Fibroblast of pulmonary artery (primary cell): ENCODE data around the gene ZNF333.

Experiments
- DNase-seq: peaks from one replicate; pipeline ENCODE4 v3.0.0-alpha.2; 2010; ENCODE audit warnings: low read depth
- H3K4me3 ChIP-seq: replicated peaks from 2 replicates; pipeline ENCODE4 v1.5.1; 2011; ENCODE audit warnings: low read depth, mild to moderate bottlenecking, control low read depth, low read length, moderate library complexity
- TF ChIP-seq, protein P1 (sequence below): IDR thresholded peaks from 2 replicates; pipeline ENCODE4 v1.5.1; 2011; ENCODE audit warnings: mild to moderate bottlenecking, control low read depth, low read length, inconsistent platforms; ENCODE audit errors: missing control alignments

The ZNF333 gene

DNA sequence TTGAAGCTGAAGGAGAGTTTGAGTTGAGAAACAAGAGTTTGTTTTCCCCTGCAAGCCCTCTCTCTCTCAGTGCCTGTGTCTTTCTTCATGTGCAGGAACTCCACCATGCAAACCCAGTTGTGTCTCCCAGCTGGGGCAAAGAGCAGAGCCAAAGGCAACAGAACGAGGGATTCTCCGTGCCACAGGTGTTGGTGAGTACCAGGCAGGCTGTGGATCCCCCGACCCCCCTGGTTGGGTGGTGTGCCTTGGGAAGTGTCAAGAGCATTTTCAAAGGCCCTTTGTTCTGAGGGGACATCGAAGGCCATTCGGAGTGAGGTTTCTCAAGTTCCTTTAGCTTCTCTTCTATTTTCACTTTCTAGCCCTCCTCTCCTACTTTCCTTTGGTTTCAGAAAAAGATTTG is 5.6 kb downstream of the ZNF333 start:
- TF ChIP-seq, protein P1, sequence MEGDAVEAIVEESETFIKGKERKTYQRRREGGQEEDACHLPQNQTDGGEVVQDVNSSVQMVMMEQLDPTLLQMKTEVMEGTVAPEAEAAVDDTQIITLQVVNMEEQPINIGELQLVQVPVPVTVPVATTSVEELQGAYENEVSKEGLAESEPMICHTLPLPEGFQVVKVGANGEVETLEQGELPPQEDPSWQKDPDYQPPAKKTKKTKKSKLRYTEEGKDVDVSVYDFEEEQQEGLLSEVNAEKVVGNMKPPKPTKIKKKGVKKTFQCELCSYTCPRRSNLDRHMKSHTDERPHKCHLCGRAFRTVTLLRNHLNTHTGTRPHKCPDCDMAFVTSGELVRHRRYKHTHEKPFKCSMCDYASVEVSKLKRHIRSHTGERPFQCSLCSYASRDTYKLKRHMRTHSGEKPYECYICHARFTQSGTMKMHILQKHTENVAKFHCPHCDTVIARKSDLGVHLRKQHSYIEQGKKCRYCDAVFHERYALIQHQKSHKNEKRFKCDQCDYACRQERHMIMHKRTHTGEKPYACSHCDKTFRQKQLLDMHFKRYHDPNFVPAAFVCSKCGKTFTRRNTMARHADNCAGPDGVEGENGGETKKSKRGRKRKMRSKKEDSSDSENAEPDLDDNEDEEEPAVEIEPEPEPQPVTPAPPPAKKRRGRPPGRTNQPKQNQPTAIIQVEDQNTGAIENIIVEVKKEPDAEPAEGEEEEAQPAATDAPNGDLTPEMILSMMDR, result no peak

DNA sequence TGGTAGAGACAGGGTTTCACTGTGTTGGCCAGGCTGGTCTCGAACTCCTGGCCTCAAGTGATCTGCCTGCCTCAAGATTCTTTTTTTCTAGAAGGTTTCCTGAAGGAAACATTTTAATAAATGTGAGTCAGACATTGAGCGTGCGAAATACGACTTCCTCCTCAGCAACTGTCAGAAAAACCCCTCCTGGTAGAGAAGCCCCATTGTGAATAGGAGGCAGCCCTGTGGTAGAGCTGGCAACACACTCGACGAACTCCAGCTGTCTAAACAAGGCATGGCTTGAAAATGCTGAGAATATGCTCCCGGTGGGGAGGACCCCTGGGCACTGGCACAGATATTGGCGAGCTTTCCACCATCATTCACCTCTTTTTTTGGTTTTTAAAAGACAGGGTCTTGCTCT is 9.8 kb downstream of the ZNF333 start:
- TF ChIP-seq, protein P1, result no peak
- H3K4me3 ChIP-seq, result no peak overlapping the region
- peak; percentile 8 for DNase-seq

More for the DNA sequence above, 5.6 kb downstream of the ZNF333 start:
- DNase-seq, result no peak
- H3K4me3 ChIP-seq, result no peak overlapping the region

DNA sequence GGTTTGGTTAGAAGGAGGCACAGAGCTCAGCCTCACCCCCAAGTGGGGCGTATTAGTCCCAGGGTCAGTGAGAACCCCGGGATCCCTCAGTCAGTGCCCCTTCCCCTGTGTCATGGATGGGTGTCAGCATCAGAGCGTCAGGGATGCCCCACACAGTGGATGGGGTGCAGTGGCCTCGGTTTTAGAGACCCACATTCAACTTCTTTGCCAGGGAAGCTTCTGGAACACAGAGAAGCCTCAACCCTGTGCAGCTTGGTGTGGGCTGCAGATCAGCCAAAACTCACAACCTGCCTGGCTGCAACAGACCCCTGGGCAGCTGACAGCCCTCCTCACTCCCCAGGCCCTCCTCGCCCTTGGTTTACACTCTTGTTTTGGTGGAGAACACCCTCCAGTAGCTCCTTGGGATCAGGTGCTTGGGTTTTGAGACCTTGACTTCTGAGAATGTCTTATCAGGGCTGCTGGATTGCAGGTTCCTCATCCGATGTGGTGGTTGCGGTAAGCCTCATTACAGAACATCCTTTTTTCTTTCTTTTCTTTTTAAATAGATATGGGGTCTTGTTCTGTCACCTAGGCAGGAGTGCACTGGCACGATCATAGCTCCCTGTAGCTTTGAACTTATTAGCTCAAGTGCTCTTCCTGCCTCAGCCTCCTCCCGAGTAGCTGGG is 11.0 kb downstream of the ZNF333 start:
- no peak overlapping the region for H3K4me3 ChIP-seq
- no peak for DNase-seq
- TF ChIP-seq, protein P1, result no peak

DNA sequence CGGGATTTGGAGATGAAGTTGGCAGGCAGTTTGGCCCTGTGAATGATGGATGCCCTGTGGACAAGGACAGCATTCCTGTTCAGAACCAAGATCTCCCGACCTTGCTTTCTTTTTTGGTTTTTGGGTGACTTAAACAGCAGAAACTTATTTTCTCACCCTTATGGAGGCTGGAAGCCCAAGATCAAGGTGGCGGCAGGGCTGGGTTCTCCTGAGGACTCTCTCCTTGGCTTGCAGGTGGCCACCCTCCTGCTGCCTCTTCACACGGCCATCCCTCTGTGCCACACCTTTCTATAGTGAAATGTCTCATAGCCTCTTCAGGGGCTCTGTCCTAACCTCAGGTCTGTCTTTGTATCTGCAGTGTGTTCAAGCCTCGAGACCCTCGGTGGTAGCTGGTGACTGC is 14.0 kb downstream of the ZNF333 start:
- TF ChIP-seq, protein P1, result no peak
- DNase-seq, result no peak
- no peak overlapping the region for H3K4me3 ChIP-seq

DNA sequence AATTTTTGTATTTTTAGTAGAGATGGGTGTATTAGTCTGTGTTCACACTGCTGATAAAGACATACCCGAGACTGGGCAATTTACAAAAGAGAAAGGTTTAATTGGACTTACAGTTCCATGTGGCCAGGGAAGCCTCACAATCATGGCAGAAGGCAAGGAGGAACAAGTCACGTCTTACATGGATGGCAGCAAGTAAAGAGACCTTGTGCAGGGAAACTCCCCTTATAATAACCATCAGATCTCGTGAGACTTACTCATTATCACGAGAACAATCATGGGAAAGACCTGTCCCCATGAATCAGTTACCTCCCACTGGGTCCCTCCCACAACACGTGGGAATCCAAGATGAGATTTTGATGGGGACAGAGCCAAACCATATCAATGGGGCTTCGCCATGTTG is 14.6 kb downstream of the ZNF333 start:
- TF ChIP-seq, protein P1, result no peak
- H3K4me3 ChIP-seq, result no peak overlapping the region
- DNase-seq, result no peak

DNA sequence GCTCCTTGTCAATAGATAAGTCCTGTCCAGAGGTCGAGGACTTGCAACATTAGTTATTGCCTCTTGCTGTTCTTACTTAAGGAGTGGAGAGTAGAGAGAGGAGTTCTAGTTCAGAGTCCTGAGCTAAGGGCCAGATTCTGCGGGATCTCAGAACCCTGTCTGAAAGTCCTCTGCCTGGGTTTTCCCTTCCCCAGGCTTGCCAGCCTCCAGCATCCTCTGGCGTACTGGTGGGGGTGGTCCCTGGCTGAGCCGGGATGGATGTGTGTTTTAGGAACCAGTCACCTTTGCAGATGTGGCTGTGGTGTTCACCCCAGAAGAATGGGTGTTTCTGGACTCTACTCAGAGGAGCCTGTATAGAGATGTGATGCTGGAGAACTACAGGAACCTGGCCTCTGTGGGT is 26.0 kb downstream of the ZNF333 start:
- no peak for DNase-seq

More for the DNA sequence above, 26.0 kb downstream of the ZNF333 start:
- TF ChIP-seq, protein P1, result no peak
- H3K4me3 ChIP-seq, result no peak overlapping the region
